Neural crest cell (in vitro differentiated cells): Measurements from ENCODE around the gene GRXCR2. TPM values are rescaled to one million over a fixed set of nuclear protein-coding genes. Genes with fewer than 3 reads are reported as not detected.
A peak's percentile ranks its signal among the peaks of the same experiment; 100 is the strongest.

Source experiments
- DNase-seq: peaks from one replicate; pipeline ENCODE4 v3.0.0; 2021; ENCODE audit warnings: low read depth, mixed read lengths, low spot score
- H3K27ac Mint-ChIP-seq: one replicate; pipeline ENCODE4 v1.8.0; 2021; ENCODE audit warnings: mild to moderate bottlenecking, mixed read lengths; ENCODE audit not compliant: unreplicated experiment
- H3K27me3 Mint-ChIP-seq: 2 replicates; pipeline ENCODE4 v1.8.0; 2021; ENCODE audit warnings: low read depth, mild to moderate bottlenecking, mixed read lengths
- H3K36me3 Mint-ChIP-seq: 2 replicates; pipeline ENCODE4 v1.8.0; 2021; ENCODE audit warnings: low read depth, mild to moderate bottlenecking, mixed read lengths
- H3K4me1 Mint-ChIP-seq: 2 replicates; pipeline ENCODE4 v1.8.0; 2021; ENCODE audit warnings: mixed read lengths
- H3K4me3 Mint-ChIP-seq: one replicate; pipeline ENCODE4 v1.8.0; 2021; ENCODE audit warnings: mild to moderate bottlenecking, mixed read lengths
- H3K9me3 Mint-ChIP-seq: 2 replicates; pipeline ENCODE4 v1.8.0; 2021; ENCODE audit warnings: mixed read lengths
- total RNA-seq: library from RNA; stranded (reverse); gene quantifications from 2 replicates; pipeline ENCODE4 v1.2.1, GENCODE V29; 2021
- TF ChIP-seq, protein P1 (sequence below): fragments of 200-600 bp; sonication (generic); conservative IDR thresholded peaks from 2 replicates; pipeline ENCODE4 v1.5.0; 2021; ENCODE audit warnings: antibody characterized with exemption, mild to moderate bottlenecking

Gene GRXCR2
- total RNA-seq, 1 donor from 2014 or later: not detected

DNA sequence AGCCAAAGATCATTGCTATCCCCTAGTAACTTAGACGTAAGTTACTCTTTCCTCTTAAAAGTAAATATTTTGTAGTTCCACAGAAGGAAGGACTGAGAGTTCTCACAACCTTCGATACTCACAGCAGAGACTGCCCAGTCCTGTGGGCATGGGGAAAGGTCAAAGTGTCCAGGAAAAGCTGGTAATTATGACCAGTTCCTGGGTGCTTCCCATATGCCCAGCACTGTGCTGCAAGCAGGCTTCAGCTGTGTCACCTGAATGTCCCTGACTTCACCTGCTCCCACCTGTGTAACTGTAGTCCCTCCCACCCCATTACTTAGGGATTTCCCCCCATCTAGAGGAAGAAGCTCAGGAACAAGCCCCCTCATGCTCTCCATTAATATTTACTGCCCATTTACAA, 45.6 kb upstream of the GRXCR2 start:
- H3K4me3 Mint-ChIP-seq: no peak overlapping the region
- DNase-seq: no peak
- no peak overlapping the region for H3K27ac Mint-ChIP-seq
- H3K36me3 Mint-ChIP-seq: no peaks in the 10 kb centered on the region
- H3K9me3 Mint-ChIP-seq: peaks cover 3% of the 10 kb centered on the region
- H3K27me3 Mint-ChIP-seq: no peaks in the 10 kb centered on the region
- peaks cover 22% of the 10 kb centered on the region for H3K4me1 Mint-ChIP-seq
- TF ChIP-seq, protein P1, sequence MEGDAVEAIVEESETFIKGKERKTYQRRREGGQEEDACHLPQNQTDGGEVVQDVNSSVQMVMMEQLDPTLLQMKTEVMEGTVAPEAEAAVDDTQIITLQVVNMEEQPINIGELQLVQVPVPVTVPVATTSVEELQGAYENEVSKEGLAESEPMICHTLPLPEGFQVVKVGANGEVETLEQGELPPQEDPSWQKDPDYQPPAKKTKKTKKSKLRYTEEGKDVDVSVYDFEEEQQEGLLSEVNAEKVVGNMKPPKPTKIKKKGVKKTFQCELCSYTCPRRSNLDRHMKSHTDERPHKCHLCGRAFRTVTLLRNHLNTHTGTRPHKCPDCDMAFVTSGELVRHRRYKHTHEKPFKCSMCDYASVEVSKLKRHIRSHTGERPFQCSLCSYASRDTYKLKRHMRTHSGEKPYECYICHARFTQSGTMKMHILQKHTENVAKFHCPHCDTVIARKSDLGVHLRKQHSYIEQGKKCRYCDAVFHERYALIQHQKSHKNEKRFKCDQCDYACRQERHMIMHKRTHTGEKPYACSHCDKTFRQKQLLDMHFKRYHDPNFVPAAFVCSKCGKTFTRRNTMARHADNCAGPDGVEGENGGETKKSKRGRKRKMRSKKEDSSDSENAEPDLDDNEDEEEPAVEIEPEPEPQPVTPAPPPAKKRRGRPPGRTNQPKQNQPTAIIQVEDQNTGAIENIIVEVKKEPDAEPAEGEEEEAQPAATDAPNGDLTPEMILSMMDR: no peak

DNA sequence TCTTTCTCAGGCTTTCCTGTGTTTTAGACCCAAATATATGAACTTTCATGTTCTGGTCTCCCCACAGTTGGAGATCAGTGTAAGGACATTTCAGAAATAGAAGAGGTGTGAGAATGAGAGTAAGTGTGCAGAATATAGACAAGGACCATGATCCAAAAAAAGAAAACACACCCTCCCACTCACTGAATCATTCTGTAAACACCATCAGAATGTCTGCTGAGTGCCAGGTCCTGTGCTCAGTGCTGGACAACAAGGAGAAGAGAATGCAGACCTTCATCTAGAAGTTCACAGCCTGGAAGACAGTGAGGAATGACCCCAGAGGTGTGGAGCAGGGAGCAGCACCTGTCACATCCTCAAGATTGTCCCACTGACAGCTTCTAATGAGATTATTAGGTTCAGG, 44.5 kb upstream of the GRXCR2 start:
- Mint-ChIP-seq H3K4me1 (peaks cover 22% of the 10 kb centered on the region), H3K9me3 (peaks cover 3% of the 10 kb centered on the region), H3K36me3 (no peaks in the 10 kb centered on the region), H3K27ac (no peak overlapping the region), H3K4me3 (no peak overlapping the region), H3K27me3 (no peaks in the 10 kb centered on the region)
- no peak for DNase-seq
- TF ChIP-seq, protein P1: no peak

DNA sequence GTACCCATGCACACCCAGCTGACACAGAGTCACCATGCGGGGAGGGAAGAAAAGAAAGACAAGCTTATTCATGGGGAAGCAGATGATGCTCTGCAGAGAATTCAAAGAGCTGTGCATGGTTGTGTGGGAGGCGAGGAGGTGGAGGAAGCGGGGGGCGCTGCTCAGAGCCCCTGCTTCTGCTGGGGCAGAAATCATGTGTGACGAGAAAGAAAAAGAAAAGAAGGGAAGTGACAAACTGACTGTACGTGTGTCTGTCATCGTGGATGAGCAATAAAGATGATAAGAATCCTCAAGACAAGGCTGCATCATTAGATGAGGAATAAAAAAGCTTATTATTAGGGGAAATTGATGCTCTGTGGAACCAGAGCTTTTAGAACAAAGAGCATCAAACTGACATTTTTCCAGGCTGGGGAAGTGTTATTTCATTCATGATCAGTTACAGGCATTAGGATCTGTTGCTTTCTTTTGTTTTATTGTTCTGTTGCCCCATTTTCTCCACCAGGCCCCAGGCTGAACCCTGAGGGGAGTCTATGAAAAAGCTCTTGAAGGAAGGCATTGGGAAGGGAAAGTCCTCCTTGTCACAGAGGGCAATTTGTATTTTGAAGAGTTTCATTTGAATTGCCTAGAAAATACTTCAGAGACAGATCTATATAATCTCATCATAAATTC, 43.3 kb upstream of the GRXCR2 start:
- no peaks in the 10 kb centered on the region for H3K36me3 Mint-ChIP-seq
- TF ChIP-seq, protein P1: no peak
- no peak for DNase-seq
- peak overlapping the region; percentile 3 for H3K27ac Mint-ChIP-seq
- peaks cover 3% of the 10 kb centered on the region for H3K9me3 Mint-ChIP-seq
- H3K4me1 Mint-ChIP-seq: peaks cover 22% of the 10 kb centered on the region
- H3K4me3 Mint-ChIP-seq: no peak overlapping the region
- no peaks in the 10 kb centered on the region for H3K27me3 Mint-ChIP-seq

DNA sequence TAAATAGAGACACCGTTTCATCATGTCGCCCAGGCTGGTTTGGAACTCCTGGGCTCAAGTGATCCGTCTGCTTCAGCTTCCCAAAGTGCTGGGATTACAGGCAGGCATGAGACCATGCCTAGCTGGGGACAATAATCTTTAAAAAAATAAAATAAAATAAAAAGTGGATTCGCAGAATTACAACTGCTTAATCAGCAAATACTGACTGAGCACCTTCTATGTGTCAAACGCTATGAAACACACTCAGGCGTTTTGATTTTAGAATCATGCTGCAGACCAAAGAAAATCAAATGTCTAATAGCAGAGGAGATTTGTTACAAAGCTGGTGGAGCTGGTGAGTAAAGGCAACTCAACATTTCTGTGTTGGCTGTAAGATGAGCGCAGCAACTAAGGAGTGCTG, 40.9 kb upstream of the GRXCR2 start:
- no peaks in the 10 kb centered on the region for H3K36me3 Mint-ChIP-seq
- H3K27me3 Mint-ChIP-seq: no peaks in the 10 kb centered on the region
- peaks cover 3% of the 10 kb centered on the region for H3K9me3 Mint-ChIP-seq
- H3K4me1 Mint-ChIP-seq: peaks cover 22% of the 10 kb centered on the region
- no peak overlapping the region for H3K27ac Mint-ChIP-seq
- no peak for DNase-seq
- TF ChIP-seq, protein P1: no peak
- H3K4me3 Mint-ChIP-seq: no peak overlapping the region

DNA sequence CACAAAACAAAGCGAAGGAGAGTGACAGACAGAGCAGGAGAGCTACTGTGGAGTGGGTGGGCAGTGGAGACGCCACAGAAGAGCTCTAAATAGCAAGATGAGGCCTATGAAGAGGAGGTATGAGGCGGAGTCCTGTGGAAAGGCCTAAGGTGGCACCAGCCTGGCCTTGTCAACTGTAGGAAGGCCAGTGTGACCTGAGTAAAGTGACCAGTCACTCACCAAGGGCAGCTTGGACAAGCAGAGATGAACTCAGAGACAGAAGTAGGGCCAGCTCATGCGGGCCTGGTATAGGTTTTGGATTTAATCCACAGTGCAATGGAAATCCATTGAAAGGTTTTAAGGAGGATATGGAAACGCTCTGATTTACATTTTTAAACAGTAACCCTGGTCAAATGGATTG, 39.8 kb upstream of the GRXCR2 start:
- Mint-ChIP-seq H3K27me3 (no peaks in the 10 kb centered on the region), H3K36me3 (no peaks in the 10 kb centered on the region), H3K27ac (no peak overlapping the region), H3K4me3 (no peak overlapping the region), H3K9me3 (peaks cover 3% of the 10 kb centered on the region), H3K4me1 (peaks cover 22% of the 10 kb centered on the region)
- TF ChIP-seq, protein P1: no peak
- DNase-seq: no peak
